HG03558 (cell line): Measurements from ENCODE around the gene RGR.
"Not testable (repeated sequence)": the region's sequence is repeated elsewhere in the genome, so short reads cannot be mapped to it uniquely, and the experiment has no call there.

Source experiments
- ATAC-seq: cut with Tn5 transposase; IDR thresholded peaks from one replicate; pipeline ENCODE4 v1.9.1; 2021; ENCODE audit warnings: moderate number of reproducible peaks; ENCODE audit not compliant: unreplicated experiment; ENCODE audit errors: extremely low read depth

The RGR gene

DNA sequence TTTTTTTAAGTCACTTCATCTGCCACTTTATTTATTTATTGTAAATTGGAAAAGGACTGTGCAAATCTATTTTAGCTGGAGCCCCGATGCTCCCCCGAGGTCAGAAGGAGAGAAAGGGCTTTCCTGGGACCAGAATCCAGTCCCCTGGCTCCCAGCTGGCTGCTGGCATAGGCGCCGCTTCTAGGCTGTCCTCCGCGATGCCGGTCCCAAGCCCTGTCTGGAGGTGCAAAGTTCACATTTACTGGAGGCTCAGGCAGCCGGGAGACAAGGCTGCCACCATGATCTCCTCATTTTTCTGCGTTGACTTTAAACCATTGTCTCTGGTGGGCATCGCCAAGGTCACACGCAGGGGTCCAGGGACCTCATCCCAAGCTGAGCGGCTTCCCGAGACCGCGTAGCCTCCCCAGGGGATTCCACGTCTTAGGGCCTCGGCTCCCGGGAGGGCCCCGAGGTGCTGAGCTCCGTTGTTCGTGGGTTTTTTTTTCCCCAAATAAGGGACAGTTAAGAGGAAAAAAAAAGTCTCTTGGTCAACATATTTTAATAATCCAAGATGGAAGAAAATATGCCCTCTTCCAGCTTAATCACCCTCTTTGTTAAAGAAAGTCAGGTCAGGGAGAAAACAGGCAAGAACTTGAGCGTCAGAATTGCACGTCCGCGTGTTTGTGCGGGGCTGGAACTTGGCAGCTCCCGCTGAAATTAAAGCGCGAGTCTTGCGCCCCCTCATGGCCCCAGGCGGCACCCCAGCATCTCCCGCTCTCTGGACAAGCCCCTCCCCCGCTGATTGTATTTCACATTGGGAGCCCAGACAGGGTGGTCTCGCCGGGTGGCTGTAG, 11.9 kb downstream of the RGR start:
- no peak for ATAC-seq

GRCh38 chr10:84257343-84258020, 12.6 kb downstream of the RGR start:
- ATAC-seq = no peak

DNA sequence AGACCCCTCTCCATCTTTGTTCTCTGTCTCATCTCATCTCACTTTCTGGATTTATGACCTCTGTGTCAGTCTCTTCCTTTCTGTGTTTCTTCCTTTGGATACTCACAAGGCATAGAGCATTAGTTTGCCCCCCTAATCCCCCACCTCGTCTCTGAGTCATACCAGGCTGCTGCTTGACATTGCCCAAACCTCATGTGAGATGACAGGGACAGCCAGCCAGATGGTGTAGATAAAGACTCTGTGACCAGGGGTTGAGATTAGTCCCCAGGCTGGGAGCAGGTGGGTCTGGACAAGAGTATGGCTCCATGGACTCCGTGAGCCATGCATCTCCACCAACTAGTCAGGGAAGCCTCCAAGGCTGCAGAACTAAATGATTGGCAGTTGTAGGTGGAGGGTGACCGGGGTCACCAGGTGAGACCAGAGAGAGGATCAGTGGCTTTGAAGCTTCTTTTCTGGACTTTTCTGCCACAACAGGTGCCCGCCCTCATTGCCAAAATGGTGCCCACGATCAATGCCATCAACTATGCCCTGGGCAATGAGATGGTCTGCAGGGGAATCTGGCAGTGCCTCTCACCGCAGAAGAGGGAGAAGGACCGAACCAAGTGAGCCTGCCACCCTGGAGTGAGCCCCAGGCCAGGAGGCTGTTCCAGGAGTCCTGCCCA, 13.3 kb downstream of the RGR start:
- no peak for ATAC-seq

- ATAC-seq = no peak
Observed at GRCh38 chr10:84261236-84261915, 16.5 kb downstream of the RGR start.

GRCh38 chr10:84262190-84262956, 17.5 kb downstream of the RGR start:
- no peak for ATAC-seq

DNA sequence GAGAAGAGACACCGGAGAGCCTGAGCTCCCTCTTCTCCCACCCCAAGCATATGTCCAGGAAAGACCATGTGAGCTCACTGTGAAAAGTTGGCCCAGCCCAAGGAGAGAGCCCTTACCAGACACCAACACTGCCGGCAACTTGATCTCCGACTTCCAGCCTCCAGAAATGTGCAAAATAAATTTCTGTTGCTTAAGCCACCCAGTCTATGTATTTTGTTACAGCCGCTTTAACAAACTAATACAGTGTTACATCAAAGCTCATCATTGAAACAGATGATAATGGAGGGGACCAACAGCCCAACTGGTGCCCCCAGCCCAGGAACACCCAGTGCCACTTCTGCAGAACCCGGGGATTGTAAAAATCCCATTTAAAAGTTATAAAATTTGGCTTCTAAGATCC, 18.9 kb downstream of the RGR start:
- ATAC-seq = no peak

DNA sequence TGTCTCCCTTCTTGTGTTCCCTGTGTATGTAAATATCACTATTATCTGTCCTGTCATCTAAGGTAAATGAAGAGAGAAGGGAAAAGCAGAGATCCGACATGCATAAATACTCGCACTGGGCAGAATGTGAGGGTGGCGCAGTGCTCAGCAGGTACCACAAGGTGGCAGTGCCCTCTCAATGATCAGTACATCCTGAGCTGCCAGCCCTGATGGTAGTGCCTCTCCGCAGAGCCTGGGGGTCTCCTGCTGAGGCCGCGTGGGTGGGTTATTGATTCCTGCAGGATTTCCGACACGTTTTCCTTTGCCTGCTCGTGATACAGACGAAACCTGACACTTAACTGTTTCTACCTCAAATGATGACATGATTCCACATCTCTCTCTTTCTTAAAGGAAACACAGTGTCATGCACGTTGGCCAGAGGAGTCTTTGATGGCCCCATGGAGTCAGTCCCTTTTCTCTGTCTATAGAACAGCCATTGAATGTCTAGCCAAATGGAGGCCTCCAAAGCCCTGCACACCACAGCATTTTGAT, 19.8 kb downstream of the RGR start:
- ATAC-seq = peak; percentile 75

DNA sequence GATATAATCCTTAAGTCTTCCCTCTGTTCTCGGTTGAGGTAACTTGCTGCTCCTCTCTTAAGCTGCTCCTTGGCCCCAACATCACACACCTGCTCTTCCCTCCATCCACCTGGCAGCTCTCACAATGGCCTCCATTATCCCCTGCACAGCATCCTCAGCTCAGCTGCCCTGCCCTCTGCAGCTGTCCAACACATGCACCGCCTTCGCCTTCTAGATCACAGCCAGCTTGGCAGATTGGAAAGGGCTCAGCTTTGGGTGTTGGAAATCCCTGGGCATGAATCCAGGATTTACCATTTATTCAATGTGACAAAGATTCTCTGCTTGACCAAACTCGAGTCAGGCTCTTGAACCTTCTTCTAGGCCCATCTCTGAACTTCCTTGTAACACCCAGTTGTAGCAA, 20.6 kb downstream of the RGR start:
- no peak for ATAC-seq

DNA sequence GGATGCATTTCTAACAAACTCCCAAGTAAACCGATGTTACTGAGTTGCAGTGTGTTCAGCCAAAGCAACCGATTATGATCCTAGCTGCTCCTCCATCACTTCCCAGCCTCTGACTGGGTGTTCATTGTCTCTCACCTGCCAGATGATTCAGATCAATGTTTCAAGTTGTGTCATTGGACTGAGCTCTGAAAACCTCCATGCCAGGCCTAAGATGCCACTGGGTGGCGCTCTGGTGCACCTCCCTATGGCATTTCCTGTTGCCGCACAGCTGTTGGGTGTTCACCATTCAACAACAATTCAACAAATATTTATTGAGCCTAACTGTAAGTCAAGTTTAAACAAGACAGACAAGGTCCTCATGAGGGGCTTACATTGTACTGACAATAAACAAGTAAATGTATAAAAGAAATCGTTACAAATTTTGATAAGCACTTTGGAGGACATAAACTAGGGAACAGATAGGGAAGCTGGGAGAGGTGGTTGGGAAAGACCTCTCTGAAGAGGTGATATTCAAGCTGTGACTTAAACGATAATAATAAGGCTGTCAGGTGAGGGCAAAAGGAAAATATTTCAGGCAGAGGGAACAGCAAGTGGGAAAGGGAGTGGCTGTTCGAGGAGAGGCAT, 22.8 kb downstream of the RGR start:
- no peak for ATAC-seq

- no peak for ATAC-seq
Observed at GRCh38 chr10:84269162-84269561, 24.3 kb downstream of the RGR start.

GRCh38 chr10:84269773-84270172, 24.9 kb downstream of the RGR start:
- no peak for ATAC-seq

DNA sequence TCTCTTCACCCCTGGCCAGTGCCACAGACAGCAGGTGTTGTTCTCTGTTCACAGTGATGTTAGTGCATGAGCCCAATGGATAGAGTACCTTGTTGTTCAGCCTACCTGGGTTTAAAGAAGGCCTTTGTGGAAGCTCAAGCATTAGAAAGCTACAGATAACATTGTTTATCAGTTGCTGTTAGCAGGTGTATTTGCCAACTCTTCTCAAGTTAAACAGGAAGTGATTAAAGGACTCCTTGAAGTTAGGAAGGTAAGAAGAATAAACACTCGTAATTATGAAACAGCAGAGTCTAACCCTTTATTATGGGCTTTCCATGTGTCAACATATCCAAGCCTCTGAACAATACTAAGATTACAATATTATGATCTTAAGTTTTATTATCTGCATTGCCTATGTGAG, 25.9 kb downstream of the RGR start:
- ATAC-seq = no peak

DNA sequence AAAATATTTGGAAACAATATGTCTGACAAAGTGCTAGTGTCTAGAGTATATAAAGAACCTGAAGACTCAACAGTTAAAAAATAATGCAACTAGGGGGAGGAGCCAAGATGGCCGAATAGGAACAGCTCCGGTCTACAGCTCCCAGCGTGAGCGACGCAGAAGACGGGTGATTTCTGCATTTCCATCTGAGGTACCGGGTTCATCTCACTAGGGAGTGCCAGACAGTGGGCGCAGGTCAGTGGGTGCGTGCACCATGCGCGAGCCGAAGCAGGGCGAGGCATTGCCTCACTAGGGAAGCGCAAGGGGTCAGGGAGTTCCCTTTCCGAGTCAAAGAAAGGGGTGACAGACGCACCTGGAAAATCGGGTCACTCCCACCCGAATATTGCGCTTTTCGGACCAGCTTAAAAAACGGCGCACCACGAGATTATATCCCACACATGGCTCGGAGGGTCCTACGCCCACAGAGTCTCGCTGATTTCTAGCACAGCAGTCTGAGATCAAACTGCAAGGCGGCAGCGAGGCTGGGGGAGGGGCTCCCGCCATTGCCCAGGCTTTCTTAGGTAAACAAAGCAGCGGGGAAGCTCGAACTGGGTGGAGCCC, 35.1 kb downstream of the RGR start:
- not testable (repeated sequence) for ATAC-seq

DNA sequence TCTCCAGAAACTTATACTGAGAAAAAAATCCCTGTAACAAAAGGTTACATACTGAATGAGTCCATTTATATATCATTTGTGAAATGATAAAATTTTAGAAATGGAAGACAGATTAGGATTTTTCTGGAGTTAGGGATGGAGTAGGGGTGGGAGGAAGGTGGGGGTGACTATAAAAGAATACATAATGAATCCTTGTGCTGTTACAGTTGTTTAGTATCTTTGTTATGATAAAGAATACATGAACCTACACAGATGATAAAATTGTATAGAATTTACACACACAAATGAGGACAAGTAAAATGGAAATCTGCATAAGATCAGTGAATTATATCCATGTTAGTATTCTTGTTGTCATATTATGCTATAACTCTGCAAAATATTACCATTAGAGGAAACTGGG, 41.8 kb downstream of the RGR start:
- ATAC-seq = no peak

- no peak for ATAC-seq
Observed at GRCh38 chr10:84288151-84288550, 43.3 kb downstream of the RGR start.

GRCh38 chr10:84289521-84290200, 44.8 kb downstream of the RGR start:
- ATAC-seq = no peak

DNA sequence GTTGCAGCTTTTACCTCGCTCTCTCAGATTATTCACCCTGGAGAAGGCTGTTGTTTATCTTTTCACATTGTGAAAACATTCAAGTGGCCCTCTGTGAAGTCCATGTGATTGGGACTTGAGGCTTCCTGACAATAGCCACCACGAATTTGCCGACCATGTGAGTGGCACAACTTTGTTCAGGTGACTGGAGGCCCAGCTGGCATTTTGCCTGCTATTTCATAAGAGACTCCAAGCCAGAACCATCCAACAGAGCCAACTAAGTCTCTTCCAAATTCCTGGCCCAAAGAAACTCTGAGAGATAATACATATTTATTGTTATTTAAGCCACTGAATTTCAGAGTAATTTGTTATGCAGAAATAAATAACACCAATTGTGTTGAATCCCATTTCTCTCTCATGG, 45.4 kb downstream of the RGR start:
- no peak for ATAC-seq

GRCh38 chr10:84291384-84291783, 46.5 kb downstream of the RGR start:
- ATAC-seq = no peak
